Motor neuron (in vitro differentiated cells): ENCODE results near the gene STIM2. TPM values are rescaled to one million over a fixed set of nuclear protein-coding genes. Genes with fewer than 3 reads are reported as not detected.
A peak's percentile ranks its signal among the peaks of the same experiment; 100 is the strongest.

ENCODE experiments used
- ATAC-seq, 8 experiments: fragments of 200-7000 bp; cut with Tn5 transposase; replicated peaks in 6 of 8; 2 replicates each; pipeline ENCODE4 v1.8.0; 2021; ENCODE audit warnings: mild to moderate bottlenecking in 8 of 8, moderate library complexity in 8 of 8
- H3K27ac ChIP-seq, 2 donors: fragments of 250-450 bp; sonication (Bioruptor Pico); 2 replicates each; pipeline ENCODE4 v1.9.0; 2021; ENCODE audit warnings: antibody characterized with exemption in 2 of 2, mild to moderate bottlenecking in 2 of 2, moderate library complexity in 1 of 2
- H3K4me1 ChIP-seq, 2 donors: fragments of 250-450 bp; sonication (Bioruptor Pico); replicated peaks in 1 of 2; 2 replicates each; pipeline ENCODE4 v1.6.1; 2021; ENCODE audit warnings: antibody characterized with exemption in 2 of 2, mild to moderate bottlenecking in 2 of 2, moderate library complexity in 1 of 2
- H3K4me3 ChIP-seq, 5 donors: fragments of 250-450 bp; sonication (Bioruptor Pico); 2 replicates each; pipeline ENCODE4 v1.9.0; 2021; ENCODE audit warnings: antibody characterized with exemption in 5 of 5, mild to moderate bottlenecking in 5 of 5, moderate library complexity in 4 of 5
- WGBS, 10 experiments: fragments of 450-650 bp; shearing (Covaris generic); methylation state at CpG; one replicate each; pipeline ENCODE4 v1.0.0; 2022; 5-methylcytosine and 5-hydroxymethylcytosine counted together
- in situ Hi-C, 9 experiments: fragments of 400-800 bp; cut with MboI; loops; one replicate each; pipeline ENCODE4 v1.15.0; 2021; ENCODE audit warnings: low sequenced_read_pairs in 9 of 9, low pct_unique_long_range_greater_than_20kb in 2 of 9; ENCODE audit not compliant: unreplicated experiment in 9 of 9
- total RNA-seq, 8 experiments: library from RNA; unstranded; fragments of 300-600 nt; gene quantifications; 2 replicates each; pipeline versions ENCODE4 v1.2.3 to v1.2.4, GENCODE V29; 2022

The STIM2 gene
- total RNA-seq, 8 experiments from 2014 or later = 17.6 to 36.8 (median 28.2) TPM

DNA sequence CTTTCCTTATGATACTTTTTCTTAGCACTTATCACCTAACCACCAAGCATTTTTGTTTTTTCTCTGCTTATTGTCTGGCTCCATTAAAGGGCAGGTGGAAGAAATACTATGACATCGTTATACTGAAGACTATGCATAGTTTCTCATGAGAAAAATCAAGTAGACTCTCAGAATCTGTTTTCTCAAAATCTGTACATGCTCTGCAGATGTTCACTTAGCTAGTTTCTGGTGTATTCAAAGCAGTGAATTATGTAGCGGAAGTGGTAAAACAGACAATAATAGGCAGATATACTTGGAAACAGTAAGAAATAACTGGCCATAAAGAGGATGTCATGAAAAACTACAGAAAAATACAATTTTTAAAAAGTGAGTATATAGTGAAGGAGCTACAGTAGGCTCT is 146.0 kb downstream of the STIM2 start:
- Histone ChIP-seq H3K4me1 (peaks cover 0 to 7% of the 10 kb centered on the region in 2 donors), H3K27ac (no peak overlapping the region), H3K4me3 (no peak overlapping the region)
- in situ Hi-C loops = loop anchor here in 3 of 9 experiments (25.0 kb wide), 3 partner anchors 144 to 544 kb away; partner anchors contain the start of gene STIM2 (in 2 of the 3)
- ATAC-seq = no peak
- WGBS, 10 experiments = 0 to 50% (median 35%) methylated on average over 2 of the region's 2 CpGs

DNA sequence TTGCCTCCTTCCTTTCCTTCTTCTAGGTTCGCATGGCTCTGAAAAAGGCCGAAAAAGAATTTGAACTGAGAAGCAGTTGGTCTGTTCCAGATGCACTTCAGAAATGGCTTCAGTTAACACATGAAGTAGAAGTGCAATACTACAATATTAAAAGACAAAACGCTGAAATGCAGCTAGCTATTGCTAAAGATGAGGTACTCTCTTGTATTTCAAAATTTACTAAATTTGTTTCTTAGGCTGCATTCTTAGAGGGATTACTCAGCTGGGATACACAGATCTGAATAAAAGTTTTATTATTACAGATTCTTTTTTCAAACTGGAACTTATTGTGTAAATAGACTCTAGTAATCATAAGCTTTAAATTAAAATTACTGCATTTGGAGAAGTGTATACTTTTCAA is 146.9 kb downstream of the STIM2 start:
- in situ Hi-C loops = loop anchor here in 3 of 9 experiments (25.0 kb wide), 3 partner anchors 145 to 545 kb away; partner anchors contain the start of gene STIM2 (in 2 of the 3)
- Histone ChIP-seq H3K27ac (no peak overlapping the region), H3K4me3 (no peak overlapping the region), H3K4me1 (peaks cover 0 to 7% of the 10 kb centered on the region in 2 donors)
- 8 to 100% (median 78%) methylated on average over 1 to 3 of the region's 3 CpGs for WGBS, 10 experiments
- no peak for ATAC-seq

DNA sequence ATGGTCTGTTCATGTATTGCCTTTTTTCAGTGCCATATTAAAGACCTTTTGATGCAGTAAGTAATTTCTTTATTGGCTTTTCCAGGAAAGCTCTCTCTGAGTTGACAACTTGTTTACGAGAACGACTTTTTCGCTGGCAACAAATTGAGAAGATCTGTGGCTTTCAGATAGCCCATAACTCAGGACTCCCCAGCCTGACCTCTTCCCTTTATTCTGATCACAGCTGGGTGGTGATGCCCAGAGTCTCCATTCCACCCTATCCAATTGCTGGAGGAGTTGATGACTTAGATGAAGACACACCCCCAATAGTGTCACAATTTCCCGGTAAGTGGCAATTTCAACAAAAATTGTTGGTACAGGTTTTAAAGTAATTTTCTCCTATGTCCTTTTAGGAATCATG is 148.0 kb downstream of the STIM2 start:
- in situ Hi-C loops = loop anchor here in 3 of 9 experiments (25.0 kb wide), 3 partner anchors 146 to 546 kb away; partner anchors contain the start of gene STIM2 (in 2 of the 3)
- Histone ChIP-seq H3K4me3 (no peak overlapping the region), H3K4me1 (no peaks in the 10 kb centered on the region), H3K27ac (no peak overlapping the region)
- ATAC-seq = peak in 1 of 8 experiments; percentile 38
- 64 to 100% (median 90%) methylated on average over 1 to 4 of the region's 4 CpGs for WGBS, 10 experiments

DNA sequence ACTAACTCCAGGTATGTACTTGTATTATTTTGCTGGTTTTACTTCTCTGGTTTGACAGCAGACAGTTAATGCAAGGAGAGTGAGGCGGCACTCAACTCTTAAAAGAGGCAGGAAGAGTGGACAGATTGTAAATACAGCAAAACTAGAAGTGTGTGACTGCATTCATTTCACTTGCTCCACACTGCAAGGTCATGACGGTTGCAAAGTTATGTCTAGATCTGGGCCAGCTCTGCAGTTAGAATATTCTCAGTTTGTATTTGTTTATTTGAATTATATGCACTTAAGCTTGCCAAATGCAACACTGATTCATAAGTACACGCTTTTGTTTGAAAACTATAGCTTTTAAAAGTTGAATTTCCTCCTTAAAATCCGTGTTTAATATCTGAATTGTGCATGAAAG is 148.9 kb downstream of the STIM2 start:
- Histone ChIP-seq H3K4me3 (no peak overlapping the region), H3K27ac (no peak overlapping the region), H3K4me1 (no peaks in the 10 kb centered on the region)
- WGBS, 10 experiments = 7 to 93% (median 69%) methylated on average over 3 to 4 of the region's 4 CpGs
- ATAC-seq = peak in 2 of 8 experiments; percentile 14 to 50
- in situ Hi-C loops = loop anchor here in 3 of 9 experiments (25.0 kb wide), 3 partner anchors 147 to 547 kb away; partner anchors contain the start of gene STIM2 (in 2 of the 3)

DNA sequence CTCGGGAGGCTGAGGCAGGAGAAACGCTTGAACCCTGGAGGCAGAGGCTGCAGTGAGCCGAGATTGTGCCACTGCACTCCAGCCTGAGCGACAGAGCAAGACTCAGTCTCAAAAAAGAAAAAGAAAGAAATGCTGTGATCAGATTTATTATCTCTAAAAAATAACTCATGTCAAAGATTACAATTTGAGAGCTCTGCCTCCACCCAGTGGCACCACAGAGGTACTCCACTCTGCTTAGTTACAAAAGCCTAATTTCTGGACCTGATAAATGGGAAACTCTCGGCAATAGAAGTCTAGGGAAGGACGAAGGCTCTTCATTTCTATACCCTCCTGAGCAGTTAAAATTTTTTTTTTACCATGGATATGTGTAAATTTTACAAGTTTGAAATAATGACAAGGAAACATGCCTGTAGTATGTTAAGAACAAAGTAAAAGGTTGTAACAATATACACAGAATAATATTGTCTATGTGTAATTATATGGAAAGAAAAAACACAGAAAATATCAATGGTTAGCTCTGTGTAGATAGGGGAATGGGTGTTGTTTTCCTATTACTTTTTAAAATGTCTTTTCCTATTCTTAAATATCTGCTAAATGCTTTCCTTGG is 149.8 kb downstream of the STIM2 start:
- Histone ChIP-seq H3K27ac (no peak overlapping the region), H3K4me3 (no peak overlapping the region), H3K4me1 (no peaks in the 10 kb centered on the region)
- in situ Hi-C loops = loop anchor here in 3 of 9 experiments (25.0 kb wide), 3 partner anchors 148 to 548 kb away; partner anchors contain the start of gene STIM2 (in 2 of the 3)
- 0 to 79% (median 33%) methylated on average over 1 to 6 of the region's 6 CpGs; no CpG with 5 or more reads in 1 of the 10 experiments for WGBS, 10 experiments
- peak in 4 of 8 experiments; percentile 38 to 83 (median 73) for ATAC-seq

DNA sequence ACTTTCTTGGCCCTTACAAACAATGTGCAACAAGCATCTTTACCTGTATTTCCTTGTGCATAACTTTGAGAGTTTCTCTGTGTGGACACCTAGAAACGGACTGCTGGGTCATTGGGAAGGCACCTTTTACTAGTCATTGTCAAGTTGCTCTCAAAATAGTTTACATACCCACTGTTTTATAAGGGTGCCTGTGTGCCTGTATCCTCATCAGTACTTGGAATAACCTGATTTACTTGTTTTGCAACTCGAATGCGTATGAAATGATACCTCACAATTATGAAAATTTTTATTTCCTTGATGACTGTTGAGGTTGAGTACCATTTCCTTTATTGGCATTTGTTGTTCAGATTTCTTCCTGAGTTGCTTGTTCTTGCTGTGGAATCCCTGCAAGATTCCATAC is 150.8 kb downstream of the STIM2 start:
- ATAC-seq = no peak
- Histone ChIP-seq H3K4me3 (no peak overlapping the region), H3K27ac (no peak overlapping the region), H3K4me1 (no peaks in the 10 kb centered on the region)
- in situ Hi-C loops = loop anchor here in 3 of 9 experiments (25.0 kb wide), 3 partner anchors 149 to 549 kb away; partner anchors contain the start of gene STIM2 (in 2 of the 3)
- 20 to 100% (median 94%) methylated on average over 1 to 3 of the region's 3 CpGs; no CpG with 5 or more reads in 1 of the 10 experiments for WGBS, 10 experiments

DNA sequence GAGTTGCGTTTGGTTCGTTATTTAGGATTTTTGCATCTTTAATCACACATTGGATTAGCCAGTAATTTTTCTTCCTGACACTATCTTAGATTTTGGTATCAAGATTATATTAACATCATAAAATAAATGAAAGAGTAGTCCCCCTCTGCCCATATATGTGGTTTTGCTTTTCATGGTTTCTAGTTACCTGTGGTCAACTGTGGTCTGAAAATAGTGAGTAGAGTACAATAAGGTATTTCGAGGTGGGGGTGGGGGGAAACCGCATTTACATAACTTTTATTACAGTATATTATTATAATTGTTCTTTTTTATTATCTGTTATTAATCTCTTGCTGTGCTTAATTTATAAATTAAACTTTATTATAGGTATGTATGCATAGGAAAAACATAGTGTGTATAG is 152.4 kb downstream of the STIM2 start:
- no peak overlapping the region for H3K27ac ChIP-seq
- no peaks in the 10 kb centered on the region for H3K4me1 ChIP-seq
- H3K4me3 ChIP-seq = no peak overlapping the region
- no peak for ATAC-seq
- 80 to 100% (median 97%) methylated on average over 1 to 4 of the region's 4 CpGs for WGBS, 10 experiments
- in situ Hi-C loops = loop anchor here in 3 of 9 experiments (25.0 kb wide), 3 partner anchors 151 to 551 kb away; partner anchors contain the start of gene STIM2 (in 2 of the 3)

DNA sequence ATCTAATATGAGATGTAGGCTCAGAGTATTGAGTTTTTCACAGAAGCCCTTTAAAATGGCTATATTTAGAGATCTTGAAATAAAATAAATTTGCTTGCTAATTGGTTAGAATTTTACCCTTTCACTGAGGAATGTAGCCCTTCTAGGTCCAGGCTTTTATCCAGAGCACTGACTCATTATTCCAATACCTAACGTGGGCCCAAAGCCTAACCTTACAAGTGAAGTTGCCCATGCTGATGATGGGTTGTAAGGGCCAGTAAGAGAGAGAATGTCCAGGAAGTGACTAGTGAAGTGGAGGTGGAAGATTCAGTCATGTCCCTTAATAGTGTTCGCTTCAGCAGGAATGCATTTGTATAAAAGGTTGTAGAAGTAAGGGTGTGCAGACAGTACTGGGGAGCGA is 155.9 kb downstream of the STIM2 start:
- no peak overlapping the region for H3K4me3 ChIP-seq
- H3K4me1 ChIP-seq = peaks cover 0 to 3% of the 10 kb centered on the region in 2 donors
- in situ Hi-C loops = loop anchor here in 3 of 9 experiments (25.0 kb wide), 3 partner anchors 154 to 554 kb away; partner anchors contain the start of gene STIM2 (in 2 of the 3)
- 80 to 100% (median 100%) methylated on average over 1 to 3 of the region's 3 CpGs; no CpG with 5 or more reads in 1 of the 10 experiments for WGBS, 10 experiments
- ATAC-seq = no peak
- H3K27ac ChIP-seq = no peak overlapping the region

DNA sequence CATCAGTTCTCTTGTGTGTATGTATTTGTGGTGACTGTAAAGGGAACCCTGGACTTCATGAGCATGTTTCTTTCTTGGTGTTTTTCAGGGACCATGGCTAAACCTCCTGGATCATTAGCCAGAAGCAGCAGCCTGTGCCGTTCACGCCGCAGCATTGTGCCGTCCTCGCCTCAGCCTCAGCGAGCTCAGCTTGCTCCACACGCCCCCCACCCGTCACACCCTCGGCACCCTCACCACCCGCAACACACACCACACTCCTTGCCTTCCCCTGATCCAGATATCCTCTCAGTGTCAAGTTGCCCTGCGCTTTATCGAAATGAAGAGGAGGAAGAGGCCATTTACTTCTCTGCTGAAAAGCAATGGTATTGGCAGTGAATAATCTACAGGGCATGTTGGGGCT is 157.0 kb downstream of the STIM2 start:
- H3K4me3 ChIP-seq = no peak overlapping the region
- no peak for ATAC-seq
- peaks cover 0 to 3% of the 10 kb centered on the region in 2 donors for H3K4me1 ChIP-seq
- in situ Hi-C loops = loop anchor here in 3 of 9 experiments (25.0 kb wide), 3 partner anchors 155 to 555 kb away; partner anchors contain the start of gene STIM2 (in 2 of the 3)
- WGBS, 10 experiments = 91 to 100% (median 99%) methylated on average over 1 to 7 of the region's 12 CpGs; no CpG with 5 or more reads in 4 of the 10 experiments
- H3K27ac ChIP-seq = no peak overlapping the region

DNA sequence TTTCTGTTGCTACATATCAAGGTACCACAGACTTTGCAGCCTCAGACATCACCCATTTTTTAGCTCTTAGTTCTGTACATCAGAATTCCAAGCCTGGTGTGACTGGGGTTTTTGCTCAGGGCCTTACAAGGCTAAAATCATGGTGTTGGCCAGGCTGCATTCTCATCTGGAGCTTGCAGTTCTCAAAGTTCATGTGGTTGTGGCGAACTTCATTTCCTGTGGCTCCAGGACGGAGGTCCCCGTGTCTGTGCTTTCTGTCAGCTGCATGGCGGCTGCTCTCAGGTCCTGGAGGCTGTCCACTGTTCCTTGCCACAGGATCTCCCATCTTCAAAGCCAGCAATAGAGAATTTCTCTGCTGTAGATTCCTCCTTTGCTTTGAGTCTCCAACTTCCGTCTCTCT is 157.4 kb downstream of the STIM2 start:
- peaks cover 0 to 3% of the 10 kb centered on the region in 2 donors for H3K4me1 ChIP-seq
- no peak for ATAC-seq
- H3K4me3 ChIP-seq = no peak overlapping the region
- in situ Hi-C loops = loop anchor here in 3 of 9 experiments (25.0 kb wide), 3 partner anchors 156 to 556 kb away; partner anchors contain the start of gene STIM2 (in 2 of the 3)
- 80 to 100% (median 91%) methylated on average over 1 to 5 of the region's 5 CpGs; no CpG with 5 or more reads in 5 of the 10 experiments for WGBS, 10 experiments
- H3K27ac ChIP-seq = no peak overlapping the region

DNA sequence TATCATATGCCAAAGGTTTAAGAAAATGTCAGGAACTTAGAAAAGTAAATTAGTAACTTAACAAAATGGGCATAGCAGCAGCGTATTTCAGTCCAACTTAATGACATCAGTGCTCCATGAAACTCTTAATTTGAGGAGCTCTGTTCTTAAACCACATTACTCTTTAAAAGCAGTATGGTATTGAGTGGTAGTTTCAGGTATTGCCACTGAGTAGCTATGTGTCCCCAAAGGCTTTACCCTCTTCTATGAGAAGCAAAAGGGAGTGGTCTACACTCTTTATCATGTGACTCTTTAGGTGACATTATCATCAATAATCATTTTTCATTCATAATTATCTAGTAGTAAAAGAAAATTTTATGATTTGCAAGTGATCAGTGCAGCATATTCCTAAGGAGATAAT is 158.3 kb downstream of the STIM2 start:
- Histone ChIP-seq H3K27ac (no peak overlapping the region), H3K4me1 (peaks cover 0 to 3% of the 10 kb centered on the region in 2 donors), H3K4me3 (no peak overlapping the region)
- in situ Hi-C loops = loop anchor here in 3 of 9 experiments (25.0 kb wide), 3 partner anchors 157 to 557 kb away; partner anchors contain the start of gene STIM2 (in 2 of the 3)
- no peak for ATAC-seq
- 67 to 100% (median 90%) methylated on average over 1 of the region's 1 CpG; no CpG with 5 or more reads in 3 of the 10 experiments for WGBS, 10 experiments

DNA sequence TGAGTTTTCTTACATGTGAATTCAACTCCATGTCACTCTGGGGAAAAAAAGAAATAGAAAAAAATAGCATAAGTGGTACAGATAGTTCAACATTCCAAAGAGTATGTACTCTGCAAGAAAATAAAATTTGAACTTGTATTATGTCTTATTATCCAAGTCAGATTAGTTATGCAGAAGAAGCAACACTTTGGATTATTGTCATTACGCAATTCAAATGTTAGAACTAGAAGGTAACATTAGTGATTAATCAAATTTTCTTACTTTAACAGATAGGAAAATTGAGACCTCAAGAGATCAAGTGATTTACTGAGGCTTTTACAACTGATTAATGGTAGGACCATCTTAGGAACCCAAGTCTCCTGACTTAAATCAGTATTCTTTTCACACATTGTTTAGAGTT is 159.1 kb downstream of the STIM2 start:
- no peak overlapping the region for H3K27ac ChIP-seq

DNA sequence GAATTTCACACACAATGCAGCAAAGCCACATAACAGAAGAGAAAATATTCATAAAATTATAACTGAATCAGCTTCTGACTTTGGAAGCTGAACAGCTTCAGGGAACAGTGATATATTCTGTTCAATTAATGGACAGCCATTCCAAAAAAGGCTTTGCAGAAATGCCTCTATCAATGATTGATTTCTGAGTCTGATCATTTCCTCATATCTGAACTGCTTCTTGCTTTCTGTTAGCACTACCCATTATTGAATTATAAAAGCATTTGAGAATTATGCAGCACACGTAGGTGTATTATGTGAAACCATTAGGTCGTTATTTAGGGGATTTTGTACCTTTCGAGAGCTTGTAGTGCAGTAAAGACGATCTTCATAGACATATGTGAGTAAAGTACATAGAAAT is 159.6 kb downstream of the STIM2 start:
- 7 to 96% (median 83%) methylated on average over 2 to 4 of the region's 4 CpGs; no CpG with 5 or more reads in 1 of the 10 experiments for WGBS, 10 experiments
- in situ Hi-C loops = loop anchor here in 3 of 9 experiments (25.0 kb wide), 3 partner anchors 158 to 558 kb away; partner anchors contain the start of gene STIM2 (in 2 of the 3)
- no peak overlapping the region for H3K27ac ChIP-seq

More for the DNA sequence above, 159.1 kb downstream of the STIM2 start:
- no peak for ATAC-seq
- no peak overlapping the region for H3K4me3 ChIP-seq
- in situ Hi-C loops = loop anchor here in 3 of 9 experiments (25.0 kb wide), 3 partner anchors 157 to 557 kb away; partner anchors contain the start of gene STIM2 (in 2 of the 3)
- WGBS, 10 experiments = 89 to 100% (median 100%) methylated on average over 1 of the region's 1 CpG; no CpG with 5 or more reads in 1 of the 10 experiments
- peaks cover 0 to 3% of the 10 kb centered on the region in 2 donors for H3K4me1 ChIP-seq

More for the DNA sequence above, 159.6 kb downstream of the STIM2 start:
- Histone ChIP-seq H3K4me3 (no peak overlapping the region), H3K4me1 (peaks cover 0 to 3% of the 10 kb centered on the region in 2 donors)
- ATAC-seq = peak in 2 of 8 experiments; percentile 25 to 75
